Measurements from ENCODE around the gene RAI14.

RAI14 gene

GRCh38 chr5:34680896-34681295 is 24.8 kb downstream of the RAI14 start:
- DNase-seq, result no peak

- DNase-seq, result no peak
Observed at GRCh38 chr5:34682926-34683623, 26.9 kb downstream of the RAI14 start.

- DNase-seq, result peak; percentile 80
Observed at GRCh38 chr5:34684281-34684979, 28.3 kb downstream of the RAI14 start.

- DNase-seq, result no peak
Observed at GRCh38 chr5:34684980-34685352, 28.8 kb downstream of the RAI14 start.

GRCh38 chr5:34685485-34686165 is 29.5 kb downstream of the RAI14 start:
- no peak for DNase-seq

- DNase-seq, result no peak
Observed at GRCh38 chr5:34686762-34687268, 30.7 kb downstream of the RAI14 start.

- no peak for DNase-seq
Observed at GRCh38 chr5:34687269-34688011, 31.3 kb downstream of the RAI14 start.

GRCh38 chr5:34688015-34688810 is 32.1 kb downstream of the RAI14 start:
- DNase-seq, result no peak

GRCh38 chr5:34690301-34690700 is 34.2 kb downstream of the RAI14 start:
- no peak for DNase-seq

- no peak for DNase-seq
Observed at GRCh38 chr5:34690898-34691297, 34.8 kb downstream of the RAI14 start.

GRCh38 chr5:34691326-34691725 is 35.2 kb downstream of the RAI14 start:
- DNase-seq, result no peak

- no peak for DNase-seq
Observed at GRCh38 chr5:34692786-34693185, 36.7 kb downstream of the RAI14 start.

- no peak for DNase-seq
Observed at GRCh38 chr5:34694012-34694411, 37.9 kb downstream of the RAI14 start.

- no peak for DNase-seq
Observed at GRCh38 chr5:34694685-34695084, 38.6 kb downstream of the RAI14 start.

- no peak for DNase-seq
Observed at GRCh38 chr5:34695275-34696027, 39.3 kb downstream of the RAI14 start.

GRCh38 chr5:34697308-34698108 is 41.4 kb downstream of the RAI14 start:
- DNase-seq, result no peak

- DNase-seq, result no peak
Observed at GRCh38 chr5:34698109-34698419, 41.9 kb downstream of the RAI14 start.

- no peak for DNase-seq
Observed at GRCh38 chr5:34698754-34699153, 42.6 kb downstream of the RAI14 start.

- no peak for DNase-seq
Observed at GRCh38 chr5:34699155-34700077, 43.3 kb downstream of the RAI14 start.

GRCh38 chr5:34700078-34700452 is 43.9 kb downstream of the RAI14 start:
- no peak for DNase-seq
